ENCODE data around the gene TMIGD1. TPM values are rescaled to one million over a fixed set of nuclear protein-coding genes. Genes with fewer than 3 reads are reported as not detected.
A peak's percentile ranks its signal among the peaks of the same experiment; 100 is the strongest.

Gene TMIGD1, protein sequence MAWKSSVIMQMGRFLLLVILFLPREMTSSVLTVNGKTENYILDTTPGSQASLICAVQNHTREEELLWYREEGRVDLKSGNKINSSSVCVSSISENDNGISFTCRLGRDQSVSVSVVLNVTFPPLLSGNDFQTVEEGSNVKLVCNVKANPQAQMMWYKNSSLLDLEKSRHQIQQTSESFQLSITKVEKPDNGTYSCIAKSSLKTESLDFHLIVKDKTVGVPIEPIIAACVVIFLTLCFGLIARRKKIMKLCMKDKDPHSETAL
- polyA plus RNA-seq (2013): not detected

DNA sequence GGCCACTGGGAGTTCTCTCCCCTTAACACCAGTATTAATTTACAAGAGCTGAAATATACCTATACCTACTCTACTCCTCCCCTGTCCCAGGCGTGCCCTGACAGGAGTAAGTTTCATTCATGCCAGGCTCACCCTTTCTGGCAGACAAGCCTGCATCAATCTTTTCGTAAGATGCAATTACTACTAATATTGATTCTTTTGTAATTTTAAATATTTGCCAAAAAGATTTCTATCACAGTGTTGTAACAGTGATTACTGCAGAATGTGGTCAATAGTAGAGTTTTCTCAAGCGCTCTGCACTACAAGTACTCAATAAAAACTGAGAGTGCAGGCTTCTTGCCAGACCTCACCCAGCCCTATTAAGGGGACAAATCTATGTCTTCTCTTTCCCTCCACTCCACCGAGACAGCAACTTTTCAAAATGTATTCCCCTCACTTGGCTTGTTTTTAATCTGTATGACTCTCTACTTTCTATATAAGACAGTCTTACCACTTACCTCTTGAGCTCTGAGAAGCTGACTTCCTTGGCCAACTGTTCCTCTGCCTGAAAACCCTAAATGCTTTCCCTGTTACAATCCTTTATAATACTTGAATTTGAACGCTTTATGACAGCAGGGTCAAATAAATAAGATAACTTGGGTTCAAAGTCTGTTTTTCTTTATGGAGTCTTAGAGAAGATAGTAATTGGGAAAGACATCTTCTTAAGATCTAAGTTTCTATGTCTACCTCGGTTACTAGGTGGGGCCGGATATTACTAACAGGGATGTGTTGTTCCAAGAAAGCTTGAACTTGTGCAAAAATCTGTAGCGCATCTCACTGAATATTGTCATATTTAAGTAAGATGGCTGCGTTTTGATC lies at the start of gene TMIGD1:
Gene TMIGD1, minus strand, starts transcription at position 555 of the 858 bp plus-strand sequence. CDS start 1,924 bp downstream, outside the sequence.
- WGBS (ENCODE audit: insufficient coverage): 94% methylated on average over 6 of the region's 9 CpGs
- no peak for DNase-seq
- POLR2A ChIA-PET: no interaction called here
- no peak within 1 kb of the TSS for H3K4me3 ChIP-seq (ENCODE audit: control insufficient read depth in 1 of 7, extremely low read depth in 1 of 7, insufficient read depth in 4 of 7, low read depth in 2 of 7, low read length in 6 of 7)
- CTCF ChIA-PET: interaction anchor here (0.9 kb wide), 1 partner anchor 33 kb away, joined by 3 read pairs; no protein-coding TSS in a partner anchor
- no peaks in the 10 kb centered on the region for H3K27me3 ChIP-seq (replicated peaks in 2 of 5; ENCODE audit: control insufficient read depth in 4 of 5, insufficient read depth in 5 of 5, low read length in 4 of 5)
- no peak within 1 kb of the TSS for H3K27ac ChIP-seq (ENCODE audit: insufficient read depth in 1 of 2, low read depth in 1 of 2, low read length in 2 of 2, poor library complexity in 1 of 2, severe bottlenecking in 2 of 2)
- no peaks in the 10 kb centered on the region for H3K36me3 ChIP-seq (ENCODE audit: control insufficient read depth in 4 of 4, insufficient read depth in 4 of 4, low read length in 3 of 4)
- H3K4me1 ChIP-seq (ENCODE audit: control extremely low read depth in 1 of 4, control insufficient read depth in 4 of 4, insufficient read depth in 4 of 4, low read length in 3 of 4): peaks cover 2 to 8% (median 6%) of the 10 kb centered on the region in 4 experiments
- no peaks in the 10 kb centered on the region for H3K9me3 ChIP-seq (ENCODE audit: control extremely low read depth in 1 of 5, control insufficient read depth in 4 of 5, insufficient read depth in 2 of 5, low read depth in 1 of 5, low read length in 4 of 5)

DNA sequence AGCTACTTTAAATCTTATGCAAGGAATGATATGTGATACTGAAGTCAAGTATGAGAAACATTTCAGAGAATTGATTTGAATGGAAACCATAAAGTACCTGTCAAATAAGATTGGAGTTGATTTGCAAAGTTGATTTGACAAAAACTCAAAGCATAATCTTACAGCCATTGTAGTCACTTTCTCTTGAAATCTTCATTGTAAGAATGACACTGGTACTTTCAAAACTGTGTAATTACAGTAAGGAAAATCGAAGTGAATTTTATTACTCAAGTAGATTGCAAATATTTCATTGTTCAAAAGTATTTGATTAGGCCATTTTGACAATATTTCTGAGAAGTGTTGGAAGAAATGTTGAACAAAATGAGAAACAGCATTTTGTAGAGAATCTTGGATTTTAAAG lies 48.5 kb upstream of the TMIGD1 start:
- H3K36me3 ChIP-seq (ENCODE audit: control insufficient read depth in 4 of 4, insufficient read depth in 4 of 4, low read length in 3 of 4): peaks cover 0 to 12% (median 5%) of the 10 kb centered on the region in 4 experiments
- no peak for DNase-seq
- WGBS (ENCODE audit: insufficient coverage): no CpG with 5 or more reads among the region's 1 CpG
- ChIA-PET CTCF (interaction anchor here (0.6 to 2.5 kb wide), 2 partner anchors 21 to 42 kb away, joined by 3 to 7 read pairs; no protein-coding TSS in a partner anchor), POLR2A (no interaction called here)
- peaks cover 15 to 29% (median 26%) of the 10 kb centered on the region in 4 experiments for H3K4me1 ChIP-seq (ENCODE audit: control extremely low read depth in 1 of 4, control insufficient read depth in 4 of 4, insufficient read depth in 4 of 4, low read length in 3 of 4)
- no peak overlapping the region for H3K4me3 ChIP-seq (ENCODE audit: control insufficient read depth in 1 of 7, extremely low read depth in 1 of 7, insufficient read depth in 4 of 7, low read depth in 2 of 7, low read length in 6 of 7)
- peaks cover 0 to 9% (median 4%) of the 10 kb centered on the region in 5 experiments for H3K27me3 ChIP-seq (replicated peaks in 2 of 5; ENCODE audit: control insufficient read depth in 4 of 5, insufficient read depth in 5 of 5, low read length in 4 of 5)
- no peaks in the 10 kb centered on the region for H3K9me3 ChIP-seq (ENCODE audit: control extremely low read depth in 1 of 5, control insufficient read depth in 4 of 5, insufficient read depth in 2 of 5, low read depth in 1 of 5, low read length in 4 of 5)
- H3K27ac ChIP-seq (ENCODE audit: insufficient read depth in 1 of 2, low read depth in 1 of 2, low read length in 2 of 2, poor library complexity in 1 of 2, severe bottlenecking in 2 of 2): no peak overlapping the region

DNA sequence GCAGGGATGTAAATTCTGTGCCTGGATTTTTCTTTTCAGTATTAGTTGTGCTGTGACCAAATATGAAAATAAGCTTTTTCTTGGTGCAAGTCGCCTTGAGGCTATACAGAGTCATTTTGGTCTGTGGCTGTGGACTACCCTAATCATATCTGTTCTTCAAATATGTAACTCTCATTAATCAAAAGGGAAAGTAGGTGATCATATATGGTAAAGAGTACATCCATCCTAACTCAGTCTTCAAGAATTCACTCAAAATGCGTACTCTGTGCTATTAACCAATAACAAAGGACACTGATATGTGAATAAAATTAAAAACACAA lies 47.4 kb upstream of the TMIGD1 start:
- Histone ChIP-seq H3K27ac (ENCODE audit: insufficient read depth in 1 of 2, low read depth in 1 of 2, low read length in 2 of 2, poor library complexity in 1 of 2, severe bottlenecking in 2 of 2) (no peak overlapping the region), H3K36me3 (ENCODE audit: control insufficient read depth in 4 of 4, insufficient read depth in 4 of 4, low read length in 3 of 4) (peaks cover 0 to 9% (median 3%) of the 10 kb centered on the region in 4 experiments), H3K27me3 (replicated peaks in 2 of 5; ENCODE audit: control insufficient read depth in 4 of 5, insufficient read depth in 5 of 5, low read length in 4 of 5) (peaks cover 0 to 16% (median 8%) of the 10 kb centered on the region in 5 experiments), H3K9me3 (ENCODE audit: control extremely low read depth in 1 of 5, control insufficient read depth in 4 of 5, insufficient read depth in 2 of 5, low read depth in 1 of 5, low read length in 4 of 5) (no peaks in the 10 kb centered on the region), H3K4me3 (ENCODE audit: control insufficient read depth in 1 of 7, extremely low read depth in 1 of 7, insufficient read depth in 4 of 7, low read depth in 2 of 7, low read length in 6 of 7) (peak overlapping the region in 1 of 7 experiments; percentile 86), H3K4me1 (ENCODE audit: control extremely low read depth in 1 of 4, control insufficient read depth in 4 of 4, insufficient read depth in 4 of 4, low read length in 3 of 4) (peaks cover 15 to 29% (median 26%) of the 10 kb centered on the region in 4 experiments)
- no peak for DNase-seq
- WGBS (ENCODE audit: insufficient coverage): no CpG with 5 or more reads among the region's 2 CpGs
- CTCF ChIA-PET: interaction anchor here (0.9 to 2.5 kb wide), 3 partner anchors 26 to 41 kb away, joined by 3 to 7 read pairs (median 5); no protein-coding TSS in a partner anchor
- POLR2A ChIA-PET: no interaction called here

DNA sequence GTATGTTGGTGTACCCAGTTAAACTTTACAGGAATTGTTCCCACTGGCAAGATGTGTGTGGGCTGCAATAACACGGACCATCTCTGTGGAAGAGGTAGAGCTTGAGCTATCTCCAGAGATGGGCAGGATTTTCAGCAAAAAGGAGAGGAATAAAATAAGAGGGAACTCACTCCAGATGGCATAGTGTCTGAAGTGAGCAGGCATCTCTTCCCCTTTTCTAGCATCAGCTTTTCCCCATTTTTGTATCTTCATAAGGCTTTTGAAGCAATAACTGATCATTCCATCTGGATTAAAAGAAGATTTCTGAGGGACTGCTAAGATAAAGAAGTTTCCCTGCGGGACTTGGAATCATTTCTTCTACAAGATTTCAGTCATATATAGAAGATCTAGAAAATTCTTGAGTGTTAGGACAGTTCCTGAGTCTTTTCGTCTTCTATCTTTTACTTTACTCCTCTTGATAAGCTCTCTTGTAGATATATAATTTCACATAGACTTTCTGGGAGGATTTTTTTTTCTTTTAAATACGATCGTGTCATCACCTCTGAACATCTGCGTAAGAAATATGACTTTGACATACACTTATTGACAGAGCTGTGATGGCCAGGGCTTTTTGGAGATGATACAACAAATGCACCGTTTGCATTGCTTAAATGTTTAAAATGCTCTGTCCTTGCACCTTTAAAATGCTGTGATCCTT lies 46.9 kb upstream of the TMIGD1 start:
- WGBS (ENCODE audit: insufficient coverage): 71% methylated on average over 1 of the region's 7 CpGs
- peaks cover 0 to 9% (median 3%) of the 10 kb centered on the region in 4 experiments for H3K36me3 ChIP-seq (ENCODE audit: control insufficient read depth in 4 of 4, insufficient read depth in 4 of 4, low read length in 3 of 4)
- ChIA-PET POLR2A (no interaction called here), CTCF (interaction anchor here (0.8 to 2.5 kb wide), 4 partner anchors 26 to 41 kb away, joined by 3 to 7 read pairs (median 4); no protein-coding TSS in a partner anchor)
- H3K9me3 ChIP-seq (ENCODE audit: control extremely low read depth in 1 of 5, control insufficient read depth in 4 of 5, insufficient read depth in 2 of 5, low read depth in 1 of 5, low read length in 4 of 5): no peaks in the 10 kb centered on the region
- H3K4me3 ChIP-seq (ENCODE audit: control insufficient read depth in 1 of 7, extremely low read depth in 1 of 7, insufficient read depth in 4 of 7, low read depth in 2 of 7, low read length in 6 of 7): peak overlapping the region in 3 of 7 experiments; percentile 81 to 86 (median 81)
- peak in 2 of 3 donors; percentile 11 for DNase-seq
- no peak overlapping the region for H3K27ac ChIP-seq (ENCODE audit: insufficient read depth in 1 of 2, low read depth in 1 of 2, low read length in 2 of 2, poor library complexity in 1 of 2, severe bottlenecking in 2 of 2)
- H3K4me1 ChIP-seq (ENCODE audit: control extremely low read depth in 1 of 4, control insufficient read depth in 4 of 4, insufficient read depth in 4 of 4, low read length in 3 of 4): peaks cover 15 to 29% (median 26%) of the 10 kb centered on the region in 4 experiments
- peaks cover 0 to 16% (median 8%) of the 10 kb centered on the region in 5 experiments for H3K27me3 ChIP-seq (replicated peaks in 2 of 5; ENCODE audit: control insufficient read depth in 4 of 5, insufficient read depth in 5 of 5, low read length in 4 of 5)

DNA sequence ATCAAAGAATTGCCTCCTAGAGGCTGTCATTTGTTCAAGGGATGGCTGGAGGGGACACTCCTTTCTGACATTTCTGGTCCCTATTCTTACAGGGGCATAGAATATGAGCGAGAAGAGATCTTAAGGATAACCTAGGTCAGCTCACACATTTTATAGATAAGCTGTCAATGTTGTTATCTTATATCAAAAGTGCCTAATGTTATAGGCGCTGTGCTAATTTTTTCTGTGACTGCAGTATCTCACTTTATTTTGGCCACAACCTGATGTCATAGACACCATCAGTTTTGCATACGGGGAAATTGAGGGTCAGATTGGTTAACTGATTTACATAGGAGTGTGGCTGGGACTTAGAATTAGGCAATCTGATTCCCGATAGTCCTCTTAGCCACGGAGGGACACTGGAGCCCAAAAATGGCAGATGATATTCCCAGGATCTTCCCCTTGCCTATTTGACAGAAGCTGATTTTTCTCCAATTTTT lies 46.1 kb upstream of the TMIGD1 start:
- peaks cover 0 to 16% (median 8%) of the 10 kb centered on the region in 5 experiments for H3K27me3 ChIP-seq (replicated peaks in 2 of 5; ENCODE audit: control insufficient read depth in 4 of 5, insufficient read depth in 5 of 5, low read length in 4 of 5)
- POLR2A ChIA-PET: no interaction called here
- H3K4me3 ChIP-seq (ENCODE audit: control insufficient read depth in 1 of 7, extremely low read depth in 1 of 7, insufficient read depth in 4 of 7, low read depth in 2 of 7, low read length in 6 of 7): peak overlapping the region; percentile 78 to 89 (median 82)
- no peak for DNase-seq
- H3K27ac ChIP-seq (ENCODE audit: insufficient read depth in 1 of 2, low read depth in 1 of 2, low read length in 2 of 2, poor library complexity in 1 of 2, severe bottlenecking in 2 of 2): no peak overlapping the region
- H3K36me3 ChIP-seq (ENCODE audit: control insufficient read depth in 4 of 4, insufficient read depth in 4 of 4, low read length in 3 of 4): peaks cover 0 to 2% (median 0%) of the 10 kb centered on the region in 4 experiments
- CTCF ChIA-PET: interaction anchor here (0.8 to 2.5 kb wide), 4 partner anchors 25 to 40 kb away, joined by 3 to 7 read pairs (median 4); no protein-coding TSS in a partner anchor
- WGBS (ENCODE audit: insufficient coverage): 78% methylated on average over 3 of the region's 5 CpGs
- H3K9me3 ChIP-seq (ENCODE audit: control extremely low read depth in 1 of 5, control insufficient read depth in 4 of 5, insufficient read depth in 2 of 5, low read depth in 1 of 5, low read length in 4 of 5): no peaks in the 10 kb centered on the region
- H3K4me1 ChIP-seq (ENCODE audit: control extremely low read depth in 1 of 4, control insufficient read depth in 4 of 4, insufficient read depth in 4 of 4, low read length in 3 of 4): peaks cover 15 to 29% (median 26%) of the 10 kb centered on the region in 4 experiments

DNA sequence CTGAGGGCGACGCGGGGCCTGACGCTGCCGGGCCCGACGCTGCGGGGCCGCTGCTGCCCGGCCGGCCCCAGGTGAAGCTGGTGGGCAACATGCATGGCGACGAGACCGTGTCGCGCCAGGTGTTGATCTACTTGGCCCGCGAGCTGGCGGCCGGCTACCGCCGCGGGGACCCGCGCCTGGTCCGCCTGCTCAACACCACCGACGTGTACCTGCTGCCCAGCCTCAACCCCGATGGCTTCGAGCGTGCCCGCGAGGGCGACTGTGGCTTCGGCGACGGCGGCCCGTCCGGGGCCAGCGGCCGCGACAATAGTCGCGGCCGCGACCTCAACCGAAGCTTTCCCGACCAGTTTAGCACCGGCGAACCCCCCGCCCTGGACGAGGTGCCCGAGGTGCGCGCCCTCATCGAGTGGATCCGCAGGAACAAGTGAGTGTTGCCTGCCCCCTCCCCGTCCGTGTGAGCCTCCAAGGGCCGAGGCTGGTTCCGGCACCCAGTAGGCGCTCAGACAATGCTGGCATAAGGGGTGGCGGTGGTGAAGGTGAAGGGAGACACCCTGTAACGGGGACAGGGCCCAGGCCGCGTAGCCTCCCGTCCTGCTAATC lies 45.5 kb upstream of the TMIGD1 start:
- Histone ChIP-seq H3K27ac (ENCODE audit: insufficient read depth in 1 of 2, low read depth in 1 of 2, low read length in 2 of 2, poor library complexity in 1 of 2, severe bottlenecking in 2 of 2) (peak overlapping the region in 1 of 2 experiments; percentile 18), H3K9me3 (ENCODE audit: control extremely low read depth in 1 of 5, control insufficient read depth in 4 of 5, insufficient read depth in 2 of 5, low read depth in 1 of 5, low read length in 4 of 5) (no peaks in the 10 kb centered on the region), H3K4me3 (ENCODE audit: control insufficient read depth in 1 of 7, extremely low read depth in 1 of 7, insufficient read depth in 4 of 7, low read depth in 2 of 7, low read length in 6 of 7) (peak overlapping the region; percentile 78 to 89 (median 82)), H3K4me1 (ENCODE audit: control extremely low read depth in 1 of 4, control insufficient read depth in 4 of 4, insufficient read depth in 4 of 4, low read length in 3 of 4) (peaks cover 15 to 29% (median 26%) of the 10 kb centered on the region in 4 experiments), H3K27me3 (replicated peaks in 2 of 5; ENCODE audit: control insufficient read depth in 4 of 5, insufficient read depth in 5 of 5, low read length in 4 of 5) (peaks cover 0 to 16% (median 8%) of the 10 kb centered on the region in 5 experiments), H3K36me3 (ENCODE audit: control insufficient read depth in 4 of 4, insufficient read depth in 4 of 4, low read length in 3 of 4) (peaks cover 0 to 2% (median 0%) of the 10 kb centered on the region in 4 experiments)
- ChIA-PET CTCF (interaction anchor here (1.7 kb wide), 1 partner anchor 34 kb away, joined by 3 read pairs; no protein-coding TSS in a partner anchor), POLR2A (no interaction called here)
- DNase-seq: peak in 2 of 3 donors; percentile 13 to 21
- WGBS (ENCODE audit: insufficient coverage): 1% methylated on average over 68 of the region's 68 CpGs
